ENCODE measurements around the gene MDM1.

DNA sequence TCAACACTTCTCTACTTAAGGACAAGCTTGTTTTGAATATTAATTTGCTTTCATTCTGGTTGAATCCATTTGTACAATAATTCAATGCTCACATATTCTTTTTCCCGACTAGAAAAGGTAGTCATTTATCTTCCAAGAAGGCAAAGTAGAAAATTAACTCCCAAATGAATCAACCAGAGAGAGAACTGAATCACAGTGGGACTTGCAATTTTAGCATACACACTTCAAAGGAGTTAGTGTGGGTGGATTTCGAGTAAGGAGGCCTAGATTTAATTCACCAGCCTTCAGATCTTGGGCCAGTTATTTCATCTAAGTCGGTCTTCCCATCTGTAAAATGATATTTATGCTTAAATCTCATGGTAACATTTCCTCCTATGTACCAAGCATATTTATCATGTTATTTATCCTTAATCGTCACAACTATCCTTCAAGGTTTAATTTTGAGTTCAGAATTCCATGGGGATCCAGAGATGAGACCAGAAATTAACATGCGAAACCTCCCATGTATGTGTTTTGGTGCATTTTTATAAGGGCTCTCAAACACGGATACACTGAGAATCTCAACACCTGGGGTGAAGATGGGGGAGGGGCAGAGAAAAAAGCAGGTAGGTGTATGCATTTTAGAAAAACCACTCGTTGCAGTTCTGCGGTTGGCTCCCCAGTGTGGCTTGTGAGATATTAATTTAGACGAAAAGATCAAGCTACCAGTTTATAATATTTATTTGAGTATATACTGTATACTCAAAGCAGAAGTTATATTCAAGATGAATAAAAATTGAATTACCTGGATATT is 39.8 kb downstream of the MDM1 start:
- TF ChIP-seq POLR2A (IDR thresholded peaks at IDR 0.05), result no peak
- TF ChIP-seq, protein P1, sequence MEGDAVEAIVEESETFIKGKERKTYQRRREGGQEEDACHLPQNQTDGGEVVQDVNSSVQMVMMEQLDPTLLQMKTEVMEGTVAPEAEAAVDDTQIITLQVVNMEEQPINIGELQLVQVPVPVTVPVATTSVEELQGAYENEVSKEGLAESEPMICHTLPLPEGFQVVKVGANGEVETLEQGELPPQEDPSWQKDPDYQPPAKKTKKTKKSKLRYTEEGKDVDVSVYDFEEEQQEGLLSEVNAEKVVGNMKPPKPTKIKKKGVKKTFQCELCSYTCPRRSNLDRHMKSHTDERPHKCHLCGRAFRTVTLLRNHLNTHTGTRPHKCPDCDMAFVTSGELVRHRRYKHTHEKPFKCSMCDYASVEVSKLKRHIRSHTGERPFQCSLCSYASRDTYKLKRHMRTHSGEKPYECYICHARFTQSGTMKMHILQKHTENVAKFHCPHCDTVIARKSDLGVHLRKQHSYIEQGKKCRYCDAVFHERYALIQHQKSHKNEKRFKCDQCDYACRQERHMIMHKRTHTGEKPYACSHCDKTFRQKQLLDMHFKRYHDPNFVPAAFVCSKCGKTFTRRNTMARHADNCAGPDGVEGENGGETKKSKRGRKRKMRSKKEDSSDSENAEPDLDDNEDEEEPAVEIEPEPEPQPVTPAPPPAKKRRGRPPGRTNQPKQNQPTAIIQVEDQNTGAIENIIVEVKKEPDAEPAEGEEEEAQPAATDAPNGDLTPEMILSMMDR (IDR thresholded peaks at IDR 0.05), result no peak
